ENCODE measurements around the gene MMP25. TPM values are rescaled to one million over a fixed set of nuclear protein-coding genes. Genes with fewer than 3 reads are reported as not detected.

Gene MMP25
- total RNA-seq, 1 donor from 2014 or later, result 0.89 TPM

DNA sequence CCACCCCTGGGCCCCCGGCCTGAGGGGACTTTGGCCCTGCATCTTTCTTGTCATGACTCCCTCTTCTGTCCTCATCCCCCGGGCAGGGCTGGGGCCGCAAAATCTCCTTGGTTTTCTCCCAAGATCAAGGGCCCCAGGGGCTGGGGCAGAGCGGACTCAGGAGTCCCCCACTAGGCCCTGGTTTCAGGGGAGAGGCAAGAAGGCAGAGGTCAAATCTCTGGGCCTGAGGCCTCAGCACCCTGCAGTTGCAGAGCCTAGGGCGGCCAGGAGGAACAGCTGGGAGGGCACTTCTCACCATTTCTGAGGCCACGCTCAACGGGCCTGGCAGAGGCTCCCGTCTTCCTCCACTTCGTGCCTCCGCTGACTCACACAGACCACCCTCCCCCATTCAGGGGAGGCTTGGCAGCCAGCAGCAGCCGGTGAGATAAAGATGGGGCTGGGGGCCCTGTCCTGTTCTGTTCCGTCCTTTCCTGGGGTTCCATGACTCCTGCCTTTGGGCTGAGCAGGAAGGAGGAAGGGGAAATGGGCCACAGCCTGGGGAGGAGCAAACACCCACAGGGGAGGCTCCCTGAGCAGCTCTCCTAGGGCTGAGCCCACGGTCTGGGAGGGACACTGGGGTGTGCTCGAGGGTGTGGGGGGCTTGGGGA is 40.4 kb downstream of the MMP25 start:
- H3K27ac Mint-ChIP-seq (ENCODE audit: unreplicated experiment), result no peak overlapping the region
- H2AFZ ChIP-seq (ENCODE audit: low read depth, low read length), result no peak overlapping the region
- H3K4me2 ChIP-seq (ENCODE audit: low read length), result no peak overlapping the region

DNA sequence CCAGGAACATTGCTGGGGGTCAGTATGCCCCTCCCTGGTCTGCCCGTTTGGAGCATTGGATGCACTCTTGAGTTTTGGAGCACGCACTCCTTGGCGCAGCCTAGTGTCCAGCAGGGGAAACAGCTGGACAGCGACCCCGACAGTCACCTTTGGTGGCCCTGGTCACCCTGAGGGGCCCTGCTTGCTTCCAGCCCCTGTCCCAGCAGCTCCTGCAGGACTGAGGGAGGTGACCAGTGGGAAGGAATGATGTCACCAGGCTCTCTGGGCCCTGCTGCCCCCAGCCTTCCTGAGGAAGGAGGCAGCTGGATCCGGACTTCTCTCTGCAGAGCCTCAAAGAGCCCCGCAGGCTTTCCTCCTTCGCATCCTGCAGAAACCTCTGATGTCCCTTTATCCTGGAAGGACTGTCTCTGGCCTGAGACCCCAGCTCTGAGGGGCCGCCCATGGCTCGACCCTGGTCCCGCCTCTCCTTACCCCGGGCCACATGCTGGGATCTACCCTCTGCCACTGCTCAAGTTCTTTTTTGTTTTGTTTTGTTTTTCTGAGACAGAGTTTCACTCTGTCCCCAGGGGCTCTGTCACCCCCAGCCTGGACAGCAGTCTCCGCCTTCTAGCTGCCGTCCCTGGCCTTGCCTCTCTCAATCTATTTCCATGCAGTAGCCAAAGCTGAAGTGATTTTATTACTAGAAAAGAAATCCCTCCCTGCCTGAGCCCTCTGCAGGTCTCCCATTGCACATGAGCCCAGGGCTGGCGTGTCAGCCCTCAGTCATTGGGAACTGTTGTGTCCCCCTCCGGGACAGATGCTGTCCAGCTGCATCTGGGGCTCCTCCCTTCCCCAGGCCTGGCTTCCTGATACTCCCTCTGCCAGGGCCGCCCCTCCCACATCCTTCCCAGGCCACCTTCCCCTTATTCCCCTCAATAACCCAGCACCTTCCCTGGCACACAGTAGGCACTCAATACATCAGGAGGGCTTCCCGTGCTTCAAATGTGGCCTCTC is 41.2 kb downstream of the MMP25 start:
- peaks cover 19% of the 10 kb centered on the region for H3K27me3 Mint-ChIP-seq (ENCODE audit: low read depth, unreplicated experiment)
- no peak overlapping the region for H3K27ac Mint-ChIP-seq (ENCODE audit: unreplicated experiment)
- Histone ChIP-seq H3K9ac (ENCODE audit: low read length) (no peak overlapping the region), H3K79me2 (ENCODE audit: insufficient read depth, low read length) (no peaks in the 10 kb centered on the region), H3K27me3 (ENCODE audit: insufficient read depth, low read length) (peaks cover 2% of the 10 kb centered on the region), H2AFZ (ENCODE audit: low read depth, low read length) (no peak overlapping the region), H3K4me3 (ENCODE audit: insufficient read depth, low read depth, low read length) (no peak overlapping the region), H3K36me3 (ENCODE audit: insufficient read depth, low read length) (no peaks in the 10 kb centered on the region), H3K9me3 (ENCODE audit: insufficient read depth, low read depth, low read length) (no peaks in the 10 kb centered on the region), H4K20me1 (ENCODE audit: insufficient read depth, low read length) (no peaks in the 10 kb centered on the region), H3K4me1 (ENCODE audit: insufficient read depth, low read length) (no peaks in the 10 kb centered on the region), H3K27ac (ENCODE audit: low read depth, low read length) (no peak overlapping the region), H3K4me2 (ENCODE audit: low read length) (no peak overlapping the region)
- H3K4me1 Mint-ChIP-seq (ENCODE audit: low read depth, unreplicated experiment), result peaks cover 8% of the 10 kb centered on the region
- FAIRE-seq (no peak), DNase-seq (ENCODE audit: low read depth) (no peak)
- peak overlapping the region; percentile 28 for H3K4me3 Mint-ChIP-seq (ENCODE audit: unreplicated experiment)
- TF ChIP-seq, protein P1, sequence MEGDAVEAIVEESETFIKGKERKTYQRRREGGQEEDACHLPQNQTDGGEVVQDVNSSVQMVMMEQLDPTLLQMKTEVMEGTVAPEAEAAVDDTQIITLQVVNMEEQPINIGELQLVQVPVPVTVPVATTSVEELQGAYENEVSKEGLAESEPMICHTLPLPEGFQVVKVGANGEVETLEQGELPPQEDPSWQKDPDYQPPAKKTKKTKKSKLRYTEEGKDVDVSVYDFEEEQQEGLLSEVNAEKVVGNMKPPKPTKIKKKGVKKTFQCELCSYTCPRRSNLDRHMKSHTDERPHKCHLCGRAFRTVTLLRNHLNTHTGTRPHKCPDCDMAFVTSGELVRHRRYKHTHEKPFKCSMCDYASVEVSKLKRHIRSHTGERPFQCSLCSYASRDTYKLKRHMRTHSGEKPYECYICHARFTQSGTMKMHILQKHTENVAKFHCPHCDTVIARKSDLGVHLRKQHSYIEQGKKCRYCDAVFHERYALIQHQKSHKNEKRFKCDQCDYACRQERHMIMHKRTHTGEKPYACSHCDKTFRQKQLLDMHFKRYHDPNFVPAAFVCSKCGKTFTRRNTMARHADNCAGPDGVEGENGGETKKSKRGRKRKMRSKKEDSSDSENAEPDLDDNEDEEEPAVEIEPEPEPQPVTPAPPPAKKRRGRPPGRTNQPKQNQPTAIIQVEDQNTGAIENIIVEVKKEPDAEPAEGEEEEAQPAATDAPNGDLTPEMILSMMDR (IDR thresholded peaks at IDR 0.05; ENCODE audit: insufficient read depth, low read depth, low read length), result no peak
- no peak for TF ChIP-seq EZH2 (IDR thresholded peaks at IDR 0.05; ENCODE audit: insufficient read depth, low read length)
- peaks cover 2% of the 10 kb centered on the region for H3K9me3 Mint-ChIP-seq (ENCODE audit: unreplicated experiment)
- H3K36me3 Mint-ChIP-seq (ENCODE audit: low read depth, unreplicated experiment), result no peaks in the 10 kb centered on the region

More for the DNA sequence above, 40.4 kb downstream of the MMP25 start:
- peaks cover 2% of the 10 kb centered on the region for H3K9me3 Mint-ChIP-seq (ENCODE audit: unreplicated experiment)
- DNase-seq (ENCODE audit: low read depth) (no peak), FAIRE-seq (no peak)
- no peak for TF ChIP-seq EZH2 (IDR thresholded peaks at IDR 0.05; ENCODE audit: insufficient read depth, low read length)
- TF ChIP-seq, protein P1 (IDR thresholded peaks at IDR 0.05; ENCODE audit: insufficient read depth, low read depth, low read length), result no peak
- H3K27me3 ChIP-seq (ENCODE audit: insufficient read depth, low read length), result peaks cover 2% of the 10 kb centered on the region
- H3K9me3 ChIP-seq (ENCODE audit: insufficient read depth, low read depth, low read length), result no peaks in the 10 kb centered on the region
- H3K4me1 ChIP-seq (ENCODE audit: insufficient read depth, low read length), result no peaks in the 10 kb centered on the region
- H3K9ac ChIP-seq (ENCODE audit: low read length), result no peak overlapping the region
- no peaks in the 10 kb centered on the region for H3K36me3 ChIP-seq (ENCODE audit: insufficient read depth, low read length)
- peaks cover 15% of the 10 kb centered on the region for H3K27me3 Mint-ChIP-seq (ENCODE audit: low read depth, unreplicated experiment)
- no peak overlapping the region for H3K4me3 ChIP-seq (ENCODE audit: insufficient read depth, low read depth, low read length)
- H3K79me2 ChIP-seq (ENCODE audit: insufficient read depth, low read length), result no peaks in the 10 kb centered on the region
- no peak overlapping the region for H3K27ac ChIP-seq (ENCODE audit: low read depth, low read length)
- no peak overlapping the region for H3K4me3 Mint-ChIP-seq (ENCODE audit: unreplicated experiment)
- H3K4me1 Mint-ChIP-seq (ENCODE audit: low read depth, unreplicated experiment), result peaks cover 8% of the 10 kb centered on the region
- H3K36me3 Mint-ChIP-seq (ENCODE audit: low read depth, unreplicated experiment), result no peaks in the 10 kb centered on the region
- no peaks in the 10 kb centered on the region for H4K20me1 ChIP-seq (ENCODE audit: insufficient read depth, low read length)
